Upper lobe of left lung (tissue), 6 donors: ENCODE data around the gene LCA5L. TPM values are rescaled to one million over a fixed set of nuclear protein-coding genes. Genes with fewer than 3 reads are reported as not detected.
"Not testable (repeated sequence)": the region's sequence is repeated elsewhere in the genome, so short reads cannot be mapped to it uniquely, and the experiment has no call there.

ENCODE experiments used
- ATAC-seq, 2 donors: fragments of 200-7000 bp; cut with Tn5 transposase; one replicate each; pipeline ENCODE4 v1.9.1; 2022; ENCODE audit warnings: mild to moderate bottlenecking in 2 of 2, moderate library complexity in 2 of 2; ENCODE audit not compliant: low FRiP score in 2 of 2
- DNase-seq, 2 donors: peaks; one replicate each; pipeline ENCODE4 v3.0.0-alpha.2; 2019 to 2020
- H3K27ac ChIP-seq, 4 donors: fragments of 200-600 bp; sonication (generic); one replicate each; pipeline ENCODE4 v1.5.1; 2016 to 2019
- H3K27me3 ChIP-seq, 4 donors: fragments of 200-600 bp; sonication (generic); one replicate each; pipeline ENCODE4 v1.5.1; 2017 to 2019
- H3K36me3 ChIP-seq, 4 donors: fragments of 200-600 bp; sonication (generic); one replicate each; pipeline ENCODE4 v1.5.1; 2016 to 2019
- H3K4me1 ChIP-seq, 4 donors: fragments of 200-600 bp; sonication (generic); one replicate each; pipeline ENCODE4 v1.5.1; 2018 to 2019
- H3K4me3 ChIP-seq, 4 donors: fragments of 200-600 bp; sonication (generic); one replicate each; pipeline ENCODE4 v1.5.1; 2017 to 2019; ENCODE audit warnings: mild to moderate bottlenecking in 2 of 4, moderate library complexity in 1 of 4
- H3K9me3 ChIP-seq, 4 donors: fragments of 200-600 bp; sonication (generic); one replicate each; pipeline ENCODE4 v1.5.1; 2018 to 2019
- CTCF ChIP-seq, 6 experiments: fragments of 450-650 bp in 4 of 6; fragments of 200-600 bp in 2 of 6; sonication (generic) in 2 of 6; IDR thresholded peaks; one replicate each; pipeline ENCODE4 v1.5.1; 2016 to 2019; ENCODE audit warnings: antibody characterized with exemption in 6 of 6
- EP300 ChIP-seq, 4 donors: sonication (generic); formaldehyde crosslinking; IDR thresholded peaks; one replicate each; pipeline ENCODE4 v1.5.1; 2017; ENCODE audit warnings: antibody characterized with exemption in 4 of 4, control low read depth in 2 of 4
- POLR2A ChIP-seq, 4 donors: fragments of 450-650 bp; IDR thresholded peaks; one replicate each; pipeline ENCODE4 v1.5.1; 2016 to 2017; ENCODE audit warnings: antibody characterized with exemption in 4 of 4, mild to moderate bottlenecking in 2 of 4
- POLR2AphosphoS5 ChIP-seq, 2 donors: sonication (generic); formaldehyde crosslinking; IDR thresholded peaks; one replicate each; pipeline ENCODE4 v1.5.1; 2017; ENCODE audit warnings: antibody characterized with exemption in 2 of 2
- WGBS, 2 donors: methylation state at CpG; one replicate each; pipeline ENCODE4 v1.1.5; 2017 to 2018; 5-methylcytosine and 5-hydroxymethylcytosine counted together
- total RNA-seq, 6 donors: library from RNA; depleted of rRNA in 4 of 6; stranded (reverse); fragments of >200 nt in 4 of 6; gene quantifications; one replicate each; pipeline versions ENCODE4 v1.1.0 to v1.2.1, GENCODE V29; 2016 to 2021
- donor health status: DM: no; HTN: no; CAD: no; lungs with moderate emphysema.
- donor health status: DM: no; HTN: yes; CAD: no; lungs with severe emphysema.

LCA5L gene
- total RNA-seq, 6 donors from 2014 or later, result 1.9 to 16.6 (median 2.5) TPM; not detected in 1

GRCh38 chr21:39384674-39385298, 60.8 kb downstream of the LCA5L start:
- peak overlapping the region in 2 of 4 donors; percentile 9 to 58 for H3K27ac ChIP-seq
- no peaks in the 10 kb centered on the region for H3K9me3 ChIP-seq
- peak overlapping the region in 1 of 4 donors; percentile 52 for H3K4me3 ChIP-seq
- H3K4me1 ChIP-seq, result peaks cover 21 to 51% (median 30%) of the 10 kb centered on the region in 4 donors
- no peak for TF ChIP-seq EP300 (IDR thresholded peaks at IDR 0.05)
- no peak for TF ChIP-seq CTCF (IDR thresholded peaks at IDR 0.05)
- no peak for TF ChIP-seq POLR2A (IDR thresholded peaks at IDR 0.05)
- no peak for TF ChIP-seq POLR2AphosphoS5 (IDR thresholded peaks at IDR 0.05)
- no peak for ATAC-seq
- no peaks in the 10 kb centered on the region for H3K36me3 ChIP-seq
- H3K27me3 ChIP-seq, result no peaks in the 10 kb centered on the region
- WGBS, 2 donors, result 90 to 91% methylated on average over 13 of the region's 13 CpGs
- DNase-seq, result no peak

GRCh38 chr21:39382096-39382495, 63.5 kb downstream of the LCA5L start:
- not testable (repeated sequence) for H3K4me3 ChIP-seq, DNase-seq, ATAC-seq, H3K9me3 ChIP-seq, H3K27ac ChIP-seq, H3K36me3 ChIP-seq, H3K27me3 ChIP-seq
- 95 to 96% methylated on average over 7 of the region's 7 CpGs for WGBS, 2 donors
- peaks cover 10 to 35% (median 18%) of the 10 kb centered on the region in 4 donors for H3K4me1 ChIP-seq

GRCh38 chr21:39381009-39381408, 64.6 kb downstream of the LCA5L start:
- peak overlapping the region; percentile 81 to 96 (median 88) for H3K27ac ChIP-seq
- TF ChIP-seq POLR2AphosphoS5 (IDR thresholded peaks at IDR 0.05), result no peak
- no peak for TF ChIP-seq CTCF (IDR thresholded peaks at IDR 0.05)
- no peak for TF ChIP-seq EP300 (IDR thresholded peaks at IDR 0.05)
- TF ChIP-seq POLR2A (IDR thresholded peaks at IDR 0.05), result no peak
- ATAC-seq, result no peak

GRCh38 chr21:39379986-39380891, 65.3 kb downstream of the LCA5L start:
- Histone ChIP-seq H3K4me1 (peaks cover 7 to 17% (median 11%) of the 10 kb centered on the region in 4 donors), H3K27ac (peak overlapping the region; percentile 81 to 96 (median 88)), H3K27me3 (no peaks in the 10 kb centered on the region), H3K36me3 (no peaks in the 10 kb centered on the region), H3K4me3 (peak overlapping the region; percentile 72 to 86 (median 76)), H3K9me3 (no peaks in the 10 kb centered on the region)
- TF ChIP-seq CTCF (IDR thresholded peaks at IDR 0.05), result no peak
- TF ChIP-seq EP300 (IDR thresholded peaks at IDR 0.05), result no peak
- TF ChIP-seq POLR2AphosphoS5 (IDR thresholded peaks at IDR 0.05), result peak; percentile 70 to 91
- TF ChIP-seq POLR2A (IDR thresholded peaks at IDR 0.05), result peak in 3 of 4 donors; percentile 72 to 77 (median 73)
- WGBS, 2 donors, result 0 to 2% methylated on average over 25 to 63 of the region's 65 CpGs
- ATAC-seq, result peak; percentile 98 to 99
- peak; percentile 97 to 100 for DNase-seq

More at GRCh38 chr21:39381009-39381408, 64.6 kb downstream of the LCA5L start:
- H3K4me3 ChIP-seq, result peak overlapping the region; percentile 72 to 86 (median 76)
- H3K27me3 ChIP-seq, result no peaks in the 10 kb centered on the region
- no peaks in the 10 kb centered on the region for H3K36me3 ChIP-seq
- H3K9me3 ChIP-seq, result no peaks in the 10 kb centered on the region
- DNase-seq, result no peak
- peaks cover 7 to 24% (median 14%) of the 10 kb centered on the region in 4 donors for H3K4me1 ChIP-seq
- 24 to 36% methylated on average over 12 of the region's 12 CpGs for WGBS, 2 donors

- H3K27me3 ChIP-seq, result no peaks in the 10 kb centered on the region
- no peak for ATAC-seq
- H3K4me1 ChIP-seq, result peaks cover 7 to 20% (median 11%) of the 10 kb centered on the region in 4 donors
- WGBS, 2 donors, result 58 to 59% methylated on average over 7 of the region's 7 CpGs
- no peak for DNase-seq
- no peak overlapping the region for H3K27ac ChIP-seq
- TF ChIP-seq POLR2AphosphoS5 (IDR thresholded peaks at IDR 0.05) (no peak), POLR2A (IDR thresholded peaks at IDR 0.05) (no peak), EP300 (IDR thresholded peaks at IDR 0.05) (no peak), CTCF (IDR thresholded peaks at IDR 0.05) (no peak)
- no peaks in the 10 kb centered on the region for H3K9me3 ChIP-seq
- H3K4me3 ChIP-seq, result no peak overlapping the region
- no peaks in the 10 kb centered on the region for H3K36me3 ChIP-seq
Observed at GRCh38 chr21:39377444-39378050, 68.0 kb downstream of the LCA5L start.
